K562 (cell line): ENCODE results near the gene B3GLCT. TPM values are rescaled to one million over a fixed set of nuclear protein-coding genes. Genes with fewer than 3 reads are reported as not detected.

Experiments
- ATAC-seq: fragments of 200-7000 bp; cut with Tn5 transposase; 3 replicates; pipeline ENCODE4 v1.9.1; 2020; ENCODE audit warnings: moderate library complexity
- BruUV-seq: library from RNA; stranded (reverse); fragments of 400-500 nt; replicated peaks from 2 replicates; lab custom pipeline; 2021; lab: Mats Ljungman, UMichigan
- CTCF ChIA-PET: fragments of 300-600 bp; formaldehyde crosslinking; extraction: SDS; loops from one replicate; lab custom pipeline; 2021; ENCODE audit warnings: low intra/inter-chr PET ratio; lab: Yijun Ruan, JAX
- POLR2A ChIA-PET: fragments of 300-600, 350-650 bp; sonication (Branson Sonifier 250); formaldehyde crosslinking; extraction: SDS; loops from one replicate; lab custom pipeline; 2021; ENCODE audit warnings: antibody characterized with exemption, inconsistent platforms; lab: Yijun Ruan, JAX
- DNase-seq, 4 experiments: peaks; one replicate each; pipeline versions ENCODE4 v3.0.0 to v3.0.0-alpha.2; 2011 to 2018; ENCODE audit warnings: low spot score in 3 of 4, mixed read lengths in 3 of 4; ENCODE audit errors: extremely low read depth in 1 of 4
- FAIRE-seq: peaks from 2 replicates; lab custom pipeline; 2011; peaks lifted over from hg19 to GRCh38; lab: Jason Lieb, UNC
- H2AFZ ChIP-seq: 2 replicates; pipeline ENCODE4 v1.6.0; 2011; ENCODE audit warnings: low read depth, low read length, control low read depth, inconsistent platforms
- H3K27ac ChIP-seq: fragments of 200-600 bp; 3 replicates; pipeline ENCODE4 v1.8.0; 2011; ENCODE audit warnings: low read depth, mild to moderate bottlenecking, control low read depth, inconsistent platforms, low read length, moderate library complexity, mixed read lengths; ENCODE audit errors: extremely low read depth
- H3K27me3 ChIP-seq, 2 experiments: fragments of 300-600 bp in 1 of 2; 2 replicates in 1 of 2; 3 replicates in 1 of 2; pipeline versions ENCODE4 v1.6.0 to v1.8.0; 2011; ENCODE audit warnings: inconsistent platforms in 2 of 2, low read length in 2 of 2, mild to moderate bottlenecking in 1 of 2, mixed read lengths in 1 of 2, moderate library complexity in 1 of 2; ENCODE audit not compliant: control insufficient read depth in 2 of 2, insufficient read depth in 2 of 2
- H3K36me3 ChIP-seq: fragments of 300-600 bp; 3 replicates; pipeline ENCODE4 v1.8.0; 2011; ENCODE audit warnings: mild to moderate bottlenecking, low read length, inconsistent platforms; ENCODE audit not compliant: control insufficient read depth, insufficient read depth
- H3K4me1 ChIP-seq, 2 experiments: fragments of 200-600 bp in 1 of 2; replicated peaks in 1 of 2; 2 replicates in 1 of 2; 3 replicates in 1 of 2; pipeline versions ENCODE4 v1.5.1 to v1.8.0; 2011; ENCODE audit warnings: inconsistent platforms in 2 of 2, low read length in 2 of 2, mild to moderate bottlenecking in 1 of 2, mixed read lengths in 1 of 2, moderate library complexity in 1 of 2; ENCODE audit not compliant: control insufficient read depth in 2 of 2, insufficient read depth in 2 of 2
- H3K4me2 ChIP-seq: 2 replicates; pipeline ENCODE4 v1.6.1; 2011; ENCODE audit warnings: low read length, control low read depth, inconsistent platforms, mixed read lengths; ENCODE audit not compliant: insufficient read depth
- H3K4me3 ChIP-seq: fragments of 200-600 bp; sonication (generic), shearing (Covaris generic); 2 replicates; pipeline ENCODE4 v1.5.1; 2016; ENCODE audit warnings: control low read depth, inconsistent platforms
- H3K79me2 ChIP-seq: fragments of 200-600 bp; 3 replicates; pipeline ENCODE4 v1.8.0; 2011; ENCODE audit warnings: low read length, inconsistent platforms; ENCODE audit not compliant: control insufficient read depth, insufficient read depth
- H3K9ac ChIP-seq, 2 experiments: 2 replicates each; pipeline versions ENCODE4 v1.6.0 to v1.6.1; 2011; ENCODE audit warnings: low read depth in 2 of 2, low read length in 2 of 2, control low read depth in 1 of 2, inconsistent platforms in 1 of 2, mild to moderate bottlenecking in 1 of 2, mixed read lengths in 1 of 2; ENCODE audit not compliant: insufficient read depth in 1 of 2
- H3K9me1 ChIP-seq: one replicate; pipeline ENCODE4 v1.6.0; 2011; ENCODE audit warnings: inconsistent platforms, mild to moderate bottlenecking, low read length, moderate library complexity; ENCODE audit not compliant: control insufficient read depth, insufficient read depth
- H3K9me3 ChIP-seq: replicated peaks from 2 replicates; pipeline ENCODE4 v1.5.1; 2011; ENCODE audit warnings: low read depth, low read length, inconsistent platforms; ENCODE audit not compliant: control insufficient read depth, insufficient read depth
- H4K20me1 ChIP-seq: replicated peaks from 2 replicates; pipeline ENCODE4 v1.6.1; 2011; ENCODE audit warnings: low read length, inconsistent platforms, mixed read lengths; ENCODE audit not compliant: control insufficient read depth, insufficient read depth
- ARNT ChIP-seq, 2 experiments: fragments of 450-650 bp; IDR thresholded peaks; 2 replicates each; pipeline ENCODE4 v1.6.1; 2016; ENCODE audit warnings: mild to moderate bottlenecking in 1 of 2
- BHLHE40 ChIP-seq: IDR thresholded peaks from 2 replicates; pipeline ENCODE4 v1.6.1; 2011; ENCODE audit warnings: low read length, improper control_type of control experiment
- CBX3 ChIP-seq, 2 experiments: IDR thresholded peaks; 1 replicate in 1 of 2; 2 replicates in 1 of 2; pipeline ENCODE4 v1.6.1; 2012; ENCODE audit warnings: inconsistent platforms in 2 of 2, low read length in 2 of 2, borderline replicate concordance in 1 of 2, control low read depth in 1 of 2
- MTA3 ChIP-seq: fragments of 450-650 bp; formaldehyde crosslinking; IDR thresholded peaks from 2 replicates; pipeline ENCODE4 v1.6.1; 2017; ENCODE audit warnings: mild to moderate bottlenecking, borderline replicate concordance
- RBM25 ChIP-seq: fragments of 200-400 bp; formaldehyde crosslinking; IDR thresholded peaks from 2 replicates; pipeline ENCODE4 v1.6.1; 2018; ENCODE audit warnings: low read length, low read depth, moderate library complexity; ENCODE audit not compliant: severe bottlenecking
- ZC3H8 ChIP-seq: fragments of 450-650 bp; IDR thresholded peaks from 2 replicates; pipeline ENCODE4 v1.6.1; 2017
- ZNF77 ChIP-seq: fragments of 250-450 bp; sonication (Bioruptor Pico); IDR thresholded peaks from 2 replicates; pipeline ENCODE4 v1.5.0; 2020
- WGBS: fragments of 100-300 bp; shearing (Covaris generic); methylation state at CpG from one replicate; pipeline ENCODE4 v1.1.6; 2016; ENCODE audit warnings: low coverage, mixed read lengths; ENCODE audit not compliant: insufficient coverage; ENCODE audit errors: missing lambda C conversion rate; 5-methylcytosine and 5-hydroxymethylcytosine counted together
- in situ Hi-C: fragments of 300-500 bp; cut with MboI; formaldehyde crosslinking; loops from 4 replicates; pipeline ENCODE4 v1.15.0; 2018; ENCODE audit warnings: inconsistent platforms, mixed read lengths
- intact Hi-C: fragments of 100-400 bp; cut with micrococcal nuclease; formaldehyde crosslinking; loops from 2 replicates; pipeline ENCODE4 v1.14.2; 2022
- polyA plus RNA-seq, 8 experiments: library from polyadenylated mRNA; depleted of rRNA in 4 of 8; stranded (reverse) in 5 of 8; unstranded in 3 of 8; fragments of >200 nt; fragmentation: Nextera tagmentation in 2 of 8; fragmentation: Illumina TruSeq in 1 of 8; extraction: Ambion mirVana in 2 of 8; extraction: Trizol in 1 of 8; gene quantifications; 2 replicates each; pipeline versions ENCODE4 v1.2.1 to v1.2.3, GENCODE V29; 2011 to 2014; ENCODE audit warnings: inconsistent platforms in 1 of 8, missing spikeins in 1 of 8
- total RNA-seq, 7 experiments: library from RNA; depleted of rRNA in 6 of 7; stranded (reverse); fragments of >200 nt in 6 of 7; fragmentation: Illumina TruSeq in 2 of 7; extraction: Trizol in 2 of 7; gene quantifications; 2 replicates each; pipeline versions ENCODE4 v1.2.1 to v1.2.3, GENCODE V29; 2011 to 2021; ENCODE audit warnings: low replicate concordance in 1 of 7

B3GLCT gene
- total and polyA plus RNA-seq, 9 of the 15 experiments (the other 6 are each of a cell fraction or from before 2014, with no cell fraction given): 1.1 to 5.1 (median 2.9) TPM

DNA sequence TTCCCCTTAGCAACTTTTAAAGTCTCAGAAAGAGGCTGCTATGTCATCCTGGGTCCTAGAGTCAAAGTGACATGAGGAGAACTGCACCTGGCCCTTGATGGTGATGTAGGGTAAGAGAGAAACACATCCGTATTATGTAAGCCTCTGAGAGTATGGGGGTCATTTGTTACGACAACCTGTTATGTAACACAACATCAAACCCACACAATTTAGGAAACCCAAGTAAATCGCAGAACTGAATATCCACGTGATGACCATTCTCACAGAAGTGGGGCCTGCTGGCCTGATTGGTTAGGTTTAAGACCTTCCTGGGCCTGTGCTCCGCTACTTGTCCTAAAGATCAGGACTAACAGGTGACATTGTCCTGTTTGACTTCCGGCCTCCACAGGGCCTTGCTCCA lies 15.3 kb upstream of the B3GLCT start:
- H3K4me1 ChIP-seq: no peaks in the 10 kb centered on the region
- H2AFZ ChIP-seq: no peak overlapping the region
- DNase-seq: no peak
- no peak overlapping the region for H3K27ac ChIP-seq
- no peak overlapping the region for H3K9ac ChIP-seq
- CTCF ChIA-PET: no interaction called here
- TF ChIP-seq MTA3 (no peak), RBM25 (no peak), CBX3 (IDR thresholded peaks at IDR 0.05; ENCODE audit: borderline replicate concordance in 1 of 2, low read length in 2 of 2) (no peak), ZNF77 (no peak), BHLHE40 (no peak), ZC3H8 (no peak), ARNT (IDR thresholded peaks at IDR 0.05) (no peak)
- H3K9me1 ChIP-seq: no peaks in the 10 kb centered on the region
- ATAC-seq: no peak
- POLR2A ChIA-PET: no interaction called here
- H3K36me3 ChIP-seq: no peaks in the 10 kb centered on the region
- no peak overlapping the region for H3K4me2 ChIP-seq
- H3K9me3 ChIP-seq: no peaks in the 10 kb centered on the region
- no peaks in the 10 kb centered on the region for H4K20me1 ChIP-seq
- 35% methylated on average over 5 of the region's 6 CpGs for WGBS
- intact Hi-C loops: no loop called here
- no peak for FAIRE-seq
- BruUV-seq: no TSS peak
- no peak overlapping the region for H3K4me3 ChIP-seq
- H3K79me2 ChIP-seq: no peaks in the 10 kb centered on the region
- H3K27me3 ChIP-seq: no peaks in the 10 kb centered on the region
- in situ Hi-C loops: no loop called here

- no peak for ATAC-seq
- H3K79me2 ChIP-seq: no peaks in the 10 kb centered on the region
- in situ Hi-C loops: no loop called here
- no TSS peak for BruUV-seq
- H3K4me2 ChIP-seq: no peak overlapping the region
- H4K20me1 ChIP-seq: no peaks in the 10 kb centered on the region
- H3K9ac ChIP-seq: no peak overlapping the region
- no peaks in the 10 kb centered on the region for H3K4me1 ChIP-seq
- CTCF ChIA-PET: no interaction called here
- H2AFZ ChIP-seq: peak overlapping the region; percentile 51; the same call in 1 of the 2 replicates
- no peaks in the 10 kb centered on the region for H3K27me3 ChIP-seq
- H3K4me3 ChIP-seq: no peak overlapping the region
- no peak overlapping the region for H3K27ac ChIP-seq
- H3K9me1 ChIP-seq: no peaks in the 10 kb centered on the region
- no peaks in the 10 kb centered on the region for H3K36me3 ChIP-seq
- WGBS: 5% methylated on average over 7 of the region's 7 CpGs
- intact Hi-C loops: no loop called here
- POLR2A ChIA-PET: interaction anchor here (0.6 kb wide), 1 partner anchor 96 kb away, joined by 3 read pairs; no protein-coding TSS in a partner anchor
- H3K9me3 ChIP-seq: no peaks in the 10 kb centered on the region
- no peak for DNase-seq
- FAIRE-seq: no peak
Observed at GRCh38 chr13:31184981-31185645, 14.7 kb upstream of the B3GLCT start.
